Fibroblast of villous mesenchyme (primary cell): ENCODE measurements around the gene MGST2. TPM values are rescaled to one million over a fixed set of nuclear protein-coding genes. Genes with fewer than 3 reads are reported as not detected.
A peak's percentile ranks its signal among the peaks of the same experiment; 100 is the strongest.

Source experiments
- DNase-seq: peaks from one replicate; pipeline ENCODE4 v3.0.0-alpha.2; 2010; ENCODE audit warnings: low read depth
- H3K4me3 ChIP-seq: 2 replicates; pipeline ENCODE4 v1.5.1; 2011; ENCODE audit warnings: low read depth, mild to moderate bottlenecking, low read length
- total RNA-seq: library from RNA; depleted of rRNA; stranded (reverse); fragments of >200 nt; gene quantifications from 2 replicates; pipeline ENCODE4 v1.2.3, GENCODE V29; 2012
- TF ChIP-seq, protein P1 (sequence below): IDR thresholded peaks from 2 replicates; pipeline ENCODE4 v1.5.1; 2012; ENCODE audit warnings: low read depth, mild to moderate bottlenecking, low read length; ENCODE audit not compliant: insufficient read depth

Gene MGST2
- total RNA-seq, 1 donor = 16.8 TPM

GRCh38 chr4:139663561-139664138 is 2.0 kb upstream of the MGST2 start:
- no peak overlapping the region for H3K4me3 ChIP-seq
- TF ChIP-seq, protein P1, sequence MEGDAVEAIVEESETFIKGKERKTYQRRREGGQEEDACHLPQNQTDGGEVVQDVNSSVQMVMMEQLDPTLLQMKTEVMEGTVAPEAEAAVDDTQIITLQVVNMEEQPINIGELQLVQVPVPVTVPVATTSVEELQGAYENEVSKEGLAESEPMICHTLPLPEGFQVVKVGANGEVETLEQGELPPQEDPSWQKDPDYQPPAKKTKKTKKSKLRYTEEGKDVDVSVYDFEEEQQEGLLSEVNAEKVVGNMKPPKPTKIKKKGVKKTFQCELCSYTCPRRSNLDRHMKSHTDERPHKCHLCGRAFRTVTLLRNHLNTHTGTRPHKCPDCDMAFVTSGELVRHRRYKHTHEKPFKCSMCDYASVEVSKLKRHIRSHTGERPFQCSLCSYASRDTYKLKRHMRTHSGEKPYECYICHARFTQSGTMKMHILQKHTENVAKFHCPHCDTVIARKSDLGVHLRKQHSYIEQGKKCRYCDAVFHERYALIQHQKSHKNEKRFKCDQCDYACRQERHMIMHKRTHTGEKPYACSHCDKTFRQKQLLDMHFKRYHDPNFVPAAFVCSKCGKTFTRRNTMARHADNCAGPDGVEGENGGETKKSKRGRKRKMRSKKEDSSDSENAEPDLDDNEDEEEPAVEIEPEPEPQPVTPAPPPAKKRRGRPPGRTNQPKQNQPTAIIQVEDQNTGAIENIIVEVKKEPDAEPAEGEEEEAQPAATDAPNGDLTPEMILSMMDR = no peak
- DNase-seq = no peak

DNA sequence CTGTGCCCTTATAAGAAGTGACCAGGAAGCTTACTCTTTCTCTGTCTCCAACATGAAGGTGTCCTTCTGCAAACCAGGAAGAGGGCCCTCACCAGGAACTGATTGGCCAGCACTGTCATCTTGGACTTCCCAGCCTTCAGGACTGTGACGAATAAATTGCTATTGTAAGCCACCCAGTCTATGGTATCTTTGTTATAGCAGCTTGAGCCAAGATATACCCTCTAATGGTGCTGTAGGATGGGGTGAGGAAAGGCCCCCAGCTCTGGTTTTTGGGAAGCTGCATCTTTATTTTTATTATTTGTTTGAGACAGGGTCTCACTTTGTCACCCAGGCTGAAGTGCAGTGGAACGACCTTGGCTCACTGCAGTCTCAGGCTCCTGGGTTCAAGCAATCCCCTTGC is 1.2 kb upstream of the MGST2 start:
- no peak for DNase-seq
- H3K4me3 ChIP-seq = no peak overlapping the region
- TF ChIP-seq, protein P1 = no peak

- TF ChIP-seq, protein P1 = no peak
- no peak for DNase-seq
- H3K4me3 ChIP-seq = peak overlapping the region; percentile 58
These were observed 435 bp upstream of the MGST2 start for GRCh38 chr4:139665079-139665689.

DNA sequence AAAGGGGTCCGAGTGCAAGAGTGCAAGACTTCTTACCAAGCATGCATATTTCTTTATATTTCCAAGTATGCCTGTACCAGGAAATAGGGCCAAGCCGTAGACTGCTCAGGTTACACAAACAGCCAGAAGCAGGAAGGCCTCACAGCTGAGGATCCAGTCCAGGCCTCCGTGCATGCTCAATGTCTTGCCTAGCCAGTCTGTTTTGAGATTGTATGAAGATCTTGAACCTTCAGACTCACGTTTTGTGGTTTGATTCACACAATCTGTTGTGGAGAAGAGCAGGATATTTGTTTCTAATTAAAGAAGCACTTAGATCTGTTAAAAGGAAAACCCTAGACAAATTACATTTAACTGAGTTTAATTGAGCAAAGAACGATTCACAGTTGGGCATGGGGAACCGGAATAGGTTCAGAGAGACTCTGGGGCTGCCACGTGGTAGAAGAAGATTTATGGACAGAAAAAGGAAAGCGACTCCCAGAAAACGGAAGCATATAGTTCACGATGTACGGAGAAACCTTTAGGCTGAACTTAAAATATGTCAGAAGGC is 1.2 kb downstream of the MGST2 start:
- no peak overlapping the region for H3K4me3 ChIP-seq
- TF ChIP-seq, protein P1 = no peak
- peak; percentile 58 for DNase-seq

DNA sequence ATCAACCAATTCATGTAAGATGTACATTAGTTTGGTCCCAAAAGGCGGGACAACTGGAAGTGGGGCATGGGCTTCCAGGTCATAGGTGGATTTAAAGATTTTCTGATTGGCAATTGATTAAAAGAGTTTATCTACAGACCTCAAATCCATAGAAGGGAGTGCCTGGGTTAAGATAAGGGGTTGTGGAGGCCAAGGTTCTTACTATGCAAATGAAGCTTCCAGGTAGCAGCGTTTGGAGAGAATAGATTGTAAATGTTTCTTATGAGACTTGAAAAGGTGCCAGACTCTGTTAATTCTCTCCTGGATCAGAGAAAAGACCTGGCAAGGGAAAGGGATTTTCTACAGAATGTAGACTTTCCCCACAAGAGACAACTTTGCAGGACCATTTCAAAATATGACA is 2.4 kb downstream of the MGST2 start:
- TF ChIP-seq, protein P1 = no peak
- DNase-seq = no peak
- H3K4me3 ChIP-seq = no peak overlapping the region

DNA sequence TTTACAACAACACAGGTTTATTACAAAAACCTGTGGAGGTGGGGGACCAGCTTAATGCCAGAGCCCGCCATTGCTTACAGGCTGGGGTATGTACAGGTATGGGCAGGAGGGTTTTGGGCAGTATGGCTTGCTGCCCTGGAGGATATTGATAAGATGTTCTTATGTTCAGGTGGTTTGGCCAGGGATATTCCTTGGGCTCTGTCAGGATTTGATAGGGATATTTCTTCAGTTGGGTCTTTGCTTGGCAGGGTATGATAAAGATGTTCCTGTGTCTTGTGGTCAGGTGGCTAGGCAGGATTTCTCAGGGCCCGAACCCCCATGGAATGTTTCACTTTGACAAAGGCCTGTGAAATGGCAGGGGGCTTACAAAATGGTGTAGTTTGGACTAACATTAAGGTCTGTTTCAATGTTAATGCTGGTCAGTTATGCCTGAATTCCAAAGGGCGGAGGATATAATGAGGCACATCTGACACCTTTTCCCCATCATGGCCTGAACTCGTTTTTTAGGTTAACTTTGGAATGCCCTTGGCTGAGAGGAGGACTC is 3.1 kb downstream of the MGST2 start:
- TF ChIP-seq, protein P1 = no peak
- no peak for DNase-seq
- H3K4me3 ChIP-seq = no peak overlapping the region

DNA sequence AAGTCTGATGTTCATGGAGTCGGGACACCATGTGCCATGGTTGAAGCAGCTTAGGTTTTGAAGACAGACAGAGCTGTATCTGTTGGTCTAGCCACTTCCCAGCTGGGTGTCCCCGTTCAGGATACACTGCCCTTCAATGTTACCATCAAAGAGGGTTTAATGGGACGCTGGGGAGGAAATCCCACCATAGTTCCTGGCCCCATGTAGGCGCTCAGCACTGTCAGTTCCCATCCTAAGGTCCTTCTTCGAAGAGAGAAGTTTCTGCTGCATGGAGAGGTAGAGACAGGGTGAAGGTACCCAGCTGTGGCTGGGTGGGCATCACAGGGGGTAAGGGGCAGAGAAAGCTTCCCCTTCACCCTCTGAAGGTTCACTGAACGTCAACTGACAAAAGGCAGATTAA is 3.7 kb downstream of the MGST2 start:
- no peak for DNase-seq
- TF ChIP-seq, protein P1 = no peak
- no peak overlapping the region for H3K4me3 ChIP-seq
